H9 (cell line): ENCODE results near the gene CCR5. TPM values are rescaled to one million over a fixed set of nuclear protein-coding genes. Genes with fewer than 3 reads are reported as not detected.

Experiments
- DNase-seq: peaks from one replicate; pipeline ENCODE4 v3.0.0-alpha.2; 2017
- H2AFZ ChIP-seq: one replicate; pipeline ENCODE4 v1.6.1; 2013; ENCODE audit warnings: mild to moderate bottlenecking, low read length, control low read depth, moderate library complexity
- H2AK5ac ChIP-seq: 2 replicates; pipeline ENCODE4 v1.6.1; 2013; ENCODE audit warnings: low read length, control low read depth, mixed read lengths; ENCODE audit not compliant: insufficient read length
- H2BK120ac ChIP-seq: one replicate; pipeline ENCODE4 v1.6.1; 2013; ENCODE audit warnings: low read depth, mild to moderate bottlenecking, low read length, control low read depth, inconsistent platforms; ENCODE audit not compliant: poor library complexity, severe bottlenecking
- H2BK12ac ChIP-seq: 2 replicates; pipeline ENCODE4 v1.6.1; 2013; ENCODE audit warnings: low read length, control low read depth, mixed read lengths, low read depth; ENCODE audit not compliant: insufficient read length
- H2BK15ac ChIP-seq: 2 replicates; pipeline ENCODE4 v1.6.1; 2013; ENCODE audit warnings: low read depth, low read length, control low read depth
- H2BK20ac ChIP-seq: one replicate; pipeline ENCODE4 v1.6.1; 2013; ENCODE audit warnings: low read depth, mild to moderate bottlenecking, low read length, control low read depth, inconsistent platforms; ENCODE audit not compliant: poor library complexity, severe bottlenecking
- H2BK5ac ChIP-seq: 2 replicates; pipeline ENCODE4 v1.6.1; 2013; ENCODE audit warnings: low read length, control low read depth, mixed read lengths; ENCODE audit not compliant: insufficient read length
- H3K14ac ChIP-seq: 2 replicates; pipeline ENCODE4 v1.6.1; 2013; ENCODE audit warnings: low read length, control low read depth; ENCODE audit not compliant: insufficient read depth
- H3K18ac ChIP-seq: 2 replicates; pipeline ENCODE4 v1.6.1; 2013; ENCODE audit warnings: low read depth, mild to moderate bottlenecking, mixed read lengths, low read length, control low read depth; ENCODE audit not compliant: insufficient read length
- H3K23ac ChIP-seq: 2 replicates; pipeline ENCODE4 v1.6.1; 2013; ENCODE audit warnings: low read length, control low read depth, mixed read lengths, low read depth; ENCODE audit not compliant: insufficient read length
- H3K23me2 ChIP-seq: 2 replicates; pipeline ENCODE4 v1.6.1; 2013; ENCODE audit warnings: low read depth, mild to moderate bottlenecking, mixed read lengths, low read length, control low read depth; ENCODE audit not compliant: insufficient read length, poor library complexity, severe bottlenecking
- H3K27ac ChIP-seq: 2 replicates; pipeline ENCODE4 v1.5.1; 2013; ENCODE audit warnings: low read length, control low read depth, mixed read lengths, low read depth; ENCODE audit not compliant: insufficient read length
- H3K27me3 ChIP-seq: 2 replicates; pipeline ENCODE4 v1.6.1; 2013; ENCODE audit warnings: low read length, control low read depth, inconsistent platforms; ENCODE audit not compliant: insufficient read depth
- H3K4ac ChIP-seq: 2 replicates; pipeline ENCODE4 v1.6.1; 2013; ENCODE audit warnings: low read depth, mild to moderate bottlenecking, control low read depth, inconsistent platforms, low read length, moderate library complexity
- H3K4me1 ChIP-seq: 2 replicates; pipeline ENCODE4 v1.6.1; 2013; ENCODE audit warnings: low read length, control low read depth, inconsistent platforms; ENCODE audit not compliant: insufficient read depth
- H3K4me2 ChIP-seq: 2 replicates; pipeline ENCODE4 v1.6.1; 2013; ENCODE audit warnings: low read length, control low read depth, mixed read lengths; ENCODE audit not compliant: insufficient read length, insufficient read depth
- H3K56ac ChIP-seq: 2 replicates; pipeline ENCODE4 v1.6.1; 2013; ENCODE audit warnings: low read depth, mild to moderate bottlenecking, mixed read lengths, low read length, control low read depth; ENCODE audit not compliant: insufficient read length
- H3K79me1 ChIP-seq: 2 replicates; pipeline ENCODE4 v1.6.1; 2013; ENCODE audit warnings: low read depth, mild to moderate bottlenecking, moderate library complexity, low read length, control low read depth, inconsistent platforms; ENCODE audit not compliant: insufficient read depth, poor library complexity, severe bottlenecking
- H3K79me2 ChIP-seq: 2 replicates; pipeline ENCODE4 v1.6.1; 2013; ENCODE audit warnings: low read length, control low read depth, inconsistent platforms; ENCODE audit not compliant: insufficient read depth
- H3K9ac ChIP-seq: 2 replicates; pipeline ENCODE4 v1.6.1; 2013; ENCODE audit warnings: low read length, control low read depth, mixed read lengths; ENCODE audit not compliant: insufficient read length; ENCODE audit errors: extremely low read depth
- H3K9me3 ChIP-seq: one replicate; pipeline ENCODE4 v1.6.1; 2013; ENCODE audit warnings: low read depth, low read length, inconsistent platforms; ENCODE audit not compliant: control insufficient read depth
- H3T11ph ChIP-seq: one replicate; pipeline ENCODE4 v1.6.1; 2013; ENCODE audit warnings: mild to moderate bottlenecking, low read length, control low read depth, inconsistent platforms
- H4K20me1 ChIP-seq: one replicate; pipeline ENCODE4 v1.6.1; 2013; ENCODE audit not compliant: control insufficient read depth, insufficient read length, insufficient read depth
- H4K5ac ChIP-seq: 2 replicates; pipeline ENCODE4 v1.6.1; 2013; ENCODE audit warnings: low read depth, mild to moderate bottlenecking, mixed read lengths, low read length, control low read depth; ENCODE audit not compliant: insufficient read length
- H4K8ac ChIP-seq: replicated peaks from 2 replicates; pipeline ENCODE4 v1.6.1; 2013; ENCODE audit warnings: low read length, control low read depth, mixed read lengths, low read depth; ENCODE audit not compliant: insufficient read length
- H4K91ac ChIP-seq: 2 replicates; pipeline ENCODE4 v1.6.1; 2013; ENCODE audit warnings: low read depth, mild to moderate bottlenecking, moderate library complexity, mixed read lengths, low read length, control low read depth; ENCODE audit not compliant: insufficient read length
- H3K27ac Mint-ChIP-seq, 3 experiments: 2 replicates in 2 of 3; 3 replicates in 1 of 3; pipeline ENCODE4 v1.8.0; 2020 to 2021; ENCODE audit warnings: mixed read lengths in 3 of 3, mild to moderate bottlenecking in 1 of 3, moderate library complexity in 1 of 3
- H3K27me3 Mint-ChIP-seq: 2 replicates; pipeline ENCODE4 v1.8.0; 2021; ENCODE audit warnings: low read depth, mild to moderate bottlenecking, moderate library complexity, mixed read lengths
- H3K36me3 Mint-ChIP-seq, 3 experiments: 2 replicates in 2 of 3; 3 replicates in 1 of 3; pipeline ENCODE4 v1.8.0; 2020 to 2021; ENCODE audit warnings: low read depth in 3 of 3, mixed read lengths in 3 of 3; ENCODE audit not compliant: insufficient read depth in 1 of 3
- H3K4me1 Mint-ChIP-seq, 2 experiments: 2 replicates each; pipeline ENCODE4 v1.8.0; 2020; ENCODE audit warnings: mixed read lengths in 2 of 2
- H3K4me3 Mint-ChIP-seq, 2 experiments: 2 replicates in 1 of 2; 3 replicates in 1 of 2; pipeline ENCODE4 v1.8.0; 2020 to 2021; ENCODE audit warnings: mild to moderate bottlenecking in 2 of 2, mixed read lengths in 2 of 2, moderate library complexity in 1 of 2
- H3K9me3 Mint-ChIP-seq, 2 experiments: 2 replicates in 1 of 2; 3 replicates in 1 of 2; pipeline ENCODE4 v1.8.0; 2020; ENCODE audit warnings: mild to moderate bottlenecking in 2 of 2, mixed read lengths in 2 of 2, moderate library complexity in 1 of 2
- CTCF ChIP-seq: fragments of 200-600 bp; sonication (generic); conservative IDR thresholded peaks from 3 replicates; pipeline ENCODE4 v1.8.0; 2021; ENCODE audit warnings: antibody characterized with exemption, mild to moderate bottlenecking
- WGBS: extraction: QIAGEN DNeasy Blood & Tissue Kit; methylation state at CpG from one replicate; pipeline ENCODE4 v1.1.7; 2013; ENCODE audit warnings: missing lambda C conversion rate, low lambda C conversion rate, mixed read lengths; ENCODE audit not compliant: insufficient read length; ENCODE audit errors: extremely low coverage; 5-methylcytosine and 5-hydroxymethylcytosine counted together
- total RNA-seq: library from RNA; stranded (reverse); gene quantifications from 2 replicates; pipeline ENCODE4 v1.2.1, GENCODE V29; 2021

CCR5 gene
- total RNA-seq, 1 experiment from 2014 or later = not detected

GRCh38 chr3:46410669-46411068, 39.9 kb downstream of the CCR5 start:
- H3K4me1 Mint-ChIP-seq = peaks cover 2 to 3% of the 10 kb centered on the region in 2 experiments; a peak in 2 of 4 replicates
- Histone ChIP-seq H3K4me1 (no peaks in the 10 kb centered on the region), H3K9me3 (no peaks in the 10 kb centered on the region), H3K9ac (no peak overlapping the region), H4K20me1 (no peaks in the 10 kb centered on the region), H4K8ac (no peak overlapping the region), H3K23ac (no peak overlapping the region), H2BK20ac (no peak overlapping the region), H3K27me3 (no peaks in the 10 kb centered on the region), H3K4ac (no peak overlapping the region), H2BK120ac (no peak overlapping the region), H3K14ac (no peak overlapping the region), H2BK12ac (no peak overlapping the region), H2AFZ (no peak overlapping the region), H3K23me2 (no peaks in the 10 kb centered on the region), H3K79me1 (no peaks in the 10 kb centered on the region), H3T11ph (no peak overlapping the region), H3K4me2 (no peak overlapping the region), H3K79me2 (no peaks in the 10 kb centered on the region), H3K56ac (no peak overlapping the region), H2BK15ac (no peak overlapping the region), H2AK5ac (no peak overlapping the region), H4K91ac (no peak overlapping the region), H4K5ac (no peak overlapping the region), H3K27ac (no peak overlapping the region), H2BK5ac (no peak overlapping the region), H3K18ac (no peak overlapping the region)
- no CpG with 5 or more reads among the region's 2 CpGs for WGBS
- no peaks in the 10 kb centered on the region; the same call in 1 of the 2 replicates for H3K27me3 Mint-ChIP-seq
- H3K27ac Mint-ChIP-seq = peak overlapping the region in 1 of 3 experiments; percentile 1; a peak in 1 of 7 replicates
- no peaks in the 10 kb centered on the region for H3K36me3 Mint-ChIP-seq
- no peaks in the 10 kb centered on the region; a peak in 1 of 5 replicates for H3K9me3 Mint-ChIP-seq
- no peak for DNase-seq
- H3K4me3 Mint-ChIP-seq = no peak overlapping the region
- TF ChIP-seq CTCF = no peak
